GM19193 (cell line): ENCODE results near the gene FAM222A.

Source experiments
- POLR2A ChIP-seq: IDR thresholded peaks from 4 replicates; pipeline ENCODE4 v1.6.1; 2011; ENCODE audit not compliant: insufficient read depth, insufficient read length; ENCODE audit errors: extremely low read depth

FAM222A gene

DNA sequence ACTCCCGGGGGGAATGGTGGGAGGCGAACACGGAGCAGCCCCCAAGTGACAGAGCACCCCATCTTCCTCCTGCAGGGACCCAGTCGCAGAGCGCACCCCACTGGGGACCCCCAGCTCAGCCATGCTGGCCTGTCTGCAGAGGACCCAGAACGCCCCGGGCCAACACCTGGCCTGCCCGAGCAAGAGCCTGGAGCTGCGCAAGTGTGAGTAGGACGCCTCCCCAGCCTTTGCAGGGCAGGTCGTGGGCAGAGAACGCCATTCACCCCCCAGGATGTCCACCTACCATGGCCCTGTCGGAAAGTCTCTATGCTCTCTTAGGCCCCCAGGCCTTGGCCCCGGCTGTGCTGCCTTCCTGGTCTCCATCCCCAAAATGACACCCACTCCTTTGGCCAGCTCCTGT is 30.4 kb downstream of the FAM222A start:
- no peak for TF ChIP-seq POLR2A

DNA sequence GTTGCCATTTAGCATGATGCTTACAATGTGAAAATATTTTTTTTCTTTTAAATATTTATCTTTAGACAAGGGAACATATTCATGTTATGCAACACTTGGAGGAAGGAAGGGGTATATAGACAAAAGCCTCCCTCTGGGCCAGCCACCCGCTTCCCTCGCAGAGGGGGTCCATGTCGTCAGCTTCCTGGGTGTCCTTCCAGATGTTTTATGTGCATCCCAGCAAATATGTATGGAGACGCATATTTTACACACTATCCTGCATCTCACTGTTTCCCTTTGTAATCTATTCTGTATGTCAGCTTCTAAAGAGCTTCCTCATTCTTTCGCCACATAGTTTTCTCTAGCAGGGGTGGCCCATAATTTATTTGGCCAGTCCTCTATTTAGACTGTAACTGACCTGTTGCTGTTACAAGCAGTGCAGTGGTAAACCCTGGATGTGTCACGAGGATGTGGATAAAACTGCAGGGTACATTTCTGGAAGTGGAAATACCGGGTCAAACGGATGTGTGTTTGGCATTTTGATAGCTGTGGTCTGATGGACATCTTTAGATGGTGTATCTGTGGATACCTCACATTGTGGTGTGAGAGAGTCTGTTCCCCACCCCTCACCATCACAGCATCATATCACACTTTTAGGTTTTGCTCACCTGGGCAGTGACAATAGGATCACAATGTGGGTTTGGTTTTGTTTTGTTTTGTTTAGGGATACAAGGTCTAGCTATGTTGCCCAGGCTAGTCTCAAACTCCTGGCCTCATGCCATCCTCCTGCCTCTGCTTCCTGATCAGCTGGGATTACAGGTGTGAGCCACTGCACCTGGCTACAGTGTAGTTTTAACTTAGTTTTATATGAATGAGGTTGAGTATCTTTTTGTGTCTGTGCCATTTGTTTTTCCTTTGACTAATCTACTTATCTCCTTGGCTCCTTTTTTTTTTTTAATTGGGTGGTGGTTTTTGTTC is 31.6 kb downstream of the FAM222A start:
- TF ChIP-seq POLR2A: no peak

DNA sequence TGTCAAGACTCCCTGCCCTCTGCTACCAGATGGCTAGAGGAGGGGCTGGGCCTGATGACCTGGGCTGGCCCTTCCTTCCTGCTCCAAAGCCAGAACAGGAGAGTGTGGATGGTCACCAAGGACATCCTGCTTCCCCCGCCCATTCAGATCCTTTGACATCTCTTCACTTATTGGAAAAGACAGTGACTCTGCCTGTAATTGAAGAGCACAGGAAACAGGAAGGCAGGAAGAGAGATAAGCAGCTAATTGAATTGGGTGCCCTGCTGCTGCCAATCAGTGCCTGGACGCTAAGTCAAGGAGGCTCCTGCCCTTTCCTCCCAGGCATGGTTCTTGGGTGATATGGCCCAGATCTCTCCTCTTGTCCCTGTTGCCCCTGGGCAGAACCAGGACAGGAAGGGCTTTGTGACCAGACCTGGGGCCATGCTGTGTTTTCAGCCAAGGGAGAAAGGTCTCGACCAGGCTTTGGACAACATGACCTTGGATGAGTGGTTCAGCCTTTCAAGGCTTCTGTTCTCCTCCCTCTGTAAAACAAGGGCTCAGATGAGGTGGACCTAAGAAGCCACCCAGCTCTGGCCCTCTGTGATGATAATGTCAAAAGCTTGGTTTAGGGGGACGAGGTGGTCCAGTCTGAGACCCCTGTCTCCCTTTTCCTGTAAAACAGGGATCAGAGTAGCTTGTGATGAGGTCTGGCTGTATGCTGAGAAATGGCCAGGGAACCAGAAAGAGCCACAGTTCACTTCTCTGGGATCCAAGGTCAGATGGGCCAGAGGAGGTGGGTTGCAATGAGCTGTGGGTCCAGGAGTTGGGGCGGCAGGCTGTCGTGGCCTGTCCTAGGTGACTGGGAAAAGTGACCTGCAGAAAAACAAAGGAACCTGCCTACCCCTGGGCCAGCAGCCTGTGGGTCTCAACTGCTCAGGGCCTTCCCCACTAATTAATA is 38.8 kb downstream of the FAM222A start:
- TF ChIP-seq POLR2A: no peak

DNA sequence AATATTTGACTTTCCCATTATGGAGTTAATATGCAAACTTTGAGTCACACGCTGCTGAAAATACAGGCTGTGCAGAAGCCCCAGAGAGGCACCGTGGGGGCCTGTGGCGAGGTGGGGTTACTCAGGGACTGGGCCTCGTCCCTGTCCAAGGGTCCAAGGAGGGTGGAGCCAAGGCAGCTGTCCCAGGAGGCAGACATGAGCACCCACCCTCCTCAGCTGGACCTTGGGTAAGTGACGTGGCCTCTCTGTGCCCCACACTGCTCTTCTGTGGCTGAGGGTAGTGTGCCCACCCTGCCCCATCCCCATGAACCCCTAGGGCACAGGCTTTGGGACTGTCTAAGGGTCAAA is 39.4 kb downstream of the FAM222A start:
- TF ChIP-seq POLR2A: no peak

DNA sequence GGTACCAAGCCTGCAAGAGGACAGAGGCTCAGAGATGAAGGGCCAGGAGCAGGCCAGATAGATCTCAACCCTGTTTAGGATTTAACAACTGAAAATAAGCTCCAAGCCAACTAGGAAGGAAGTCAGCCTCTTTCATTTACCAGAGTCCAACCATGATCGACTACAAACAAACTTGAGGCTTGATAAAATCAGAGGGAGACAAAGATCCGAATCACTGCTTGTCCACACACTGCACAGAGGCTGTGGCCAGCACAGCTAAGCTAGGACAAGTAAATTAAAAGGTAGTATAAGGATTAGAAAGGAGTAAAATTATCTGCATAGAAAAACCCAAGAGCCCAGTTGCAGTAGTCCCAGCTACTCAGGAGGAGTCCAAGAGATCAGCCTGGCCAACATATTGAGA is 40.3 kb downstream of the FAM222A start:
- no peak for TF ChIP-seq POLR2A

DNA sequence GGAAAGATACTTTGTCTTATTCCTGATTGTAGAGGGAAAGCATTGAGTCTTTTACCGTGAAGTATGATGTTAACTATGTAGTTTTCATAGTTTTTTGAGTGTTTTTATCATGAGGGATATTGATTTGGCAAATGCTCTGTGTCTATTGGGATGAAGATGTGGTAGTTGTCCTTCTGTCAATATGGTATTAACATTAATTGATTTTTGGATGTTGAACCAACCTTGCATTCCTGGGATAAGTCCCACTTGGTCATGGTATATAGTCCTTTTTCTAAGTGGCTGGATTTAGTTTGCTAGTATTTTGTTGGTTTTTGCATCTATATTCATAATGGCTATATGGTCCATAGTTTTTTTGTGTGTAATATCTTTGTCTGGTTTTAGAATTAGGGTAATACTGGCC is 42.8 kb downstream of the FAM222A start:
- TF ChIP-seq POLR2A: no peak

DNA sequence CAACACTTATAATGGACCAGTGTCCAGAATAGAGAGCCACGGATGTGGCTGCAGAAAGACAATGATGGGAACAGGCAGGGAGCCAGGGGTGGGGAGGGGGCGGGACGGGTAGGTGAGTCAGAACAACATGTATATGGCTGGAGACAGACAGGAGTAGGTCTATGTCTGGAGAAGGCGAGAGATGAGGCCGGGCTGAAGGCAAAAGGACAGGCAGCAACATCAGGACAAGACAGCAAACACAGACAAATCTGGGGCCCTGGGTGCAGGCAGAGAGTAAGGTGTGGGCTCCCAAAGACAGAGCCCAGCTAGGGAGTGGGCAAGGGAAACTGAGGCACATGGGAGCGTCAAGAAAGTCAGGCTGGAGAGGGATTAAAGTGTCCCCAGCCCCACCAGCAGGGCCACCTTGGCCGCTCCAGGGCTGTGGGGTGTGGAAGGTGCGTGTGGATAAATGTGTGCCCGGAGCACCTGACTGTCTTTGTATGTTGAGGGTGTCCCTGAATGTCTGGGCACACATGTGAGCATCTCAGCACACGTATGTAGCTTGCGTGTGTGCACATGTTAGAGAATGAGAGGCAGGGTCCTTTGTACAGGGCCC is 44.1 kb downstream of the FAM222A start:
- no peak for TF ChIP-seq POLR2A

DNA sequence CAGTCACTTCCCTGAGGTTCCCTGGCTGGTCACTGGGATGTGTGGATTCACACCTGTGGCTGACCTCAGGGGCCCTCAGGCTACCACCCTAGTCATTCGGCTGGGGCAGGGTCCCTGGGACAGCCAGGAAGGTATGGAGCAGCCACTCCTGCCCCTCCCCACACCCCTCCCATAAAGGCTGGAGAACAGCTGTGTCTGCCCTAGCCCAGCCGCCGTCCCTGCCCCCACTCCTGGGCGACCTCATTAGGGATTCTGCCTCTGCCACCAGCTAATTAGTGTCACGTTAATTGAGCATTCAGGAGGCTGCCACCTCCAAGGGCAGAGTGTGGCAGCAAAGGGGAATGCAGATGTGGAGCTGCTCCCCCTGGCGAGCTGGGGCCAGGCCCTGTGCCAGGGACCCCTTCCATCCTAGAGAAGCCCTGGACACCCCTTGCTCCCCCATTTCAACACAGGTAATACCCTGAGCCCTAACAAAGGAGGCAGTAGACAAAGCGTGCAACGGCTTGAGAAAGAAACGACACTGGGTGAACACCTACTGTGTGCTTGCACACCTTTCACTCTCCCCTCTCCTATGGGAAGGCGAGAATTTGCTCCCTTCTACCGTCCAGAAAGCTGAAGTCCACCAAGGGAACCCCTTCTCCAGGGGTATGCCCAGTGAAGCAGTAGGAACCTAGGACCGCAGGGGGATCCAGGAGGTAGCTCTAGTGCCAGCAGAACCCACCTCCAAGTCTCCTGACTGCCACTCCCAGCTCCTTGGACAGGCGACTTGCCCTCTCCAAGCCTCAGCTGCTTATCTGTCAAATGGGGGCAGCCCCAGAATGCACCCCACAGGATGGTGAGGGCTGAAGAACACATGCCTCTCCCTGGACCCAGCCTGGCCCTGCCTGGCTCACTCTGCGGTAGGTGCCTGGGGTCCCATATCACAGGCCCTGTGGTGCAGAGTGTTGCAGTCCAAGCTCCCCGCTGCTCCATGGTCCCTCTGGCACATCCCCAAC is 45.1 kb downstream of the FAM222A start:
- TF ChIP-seq POLR2A: no peak

DNA sequence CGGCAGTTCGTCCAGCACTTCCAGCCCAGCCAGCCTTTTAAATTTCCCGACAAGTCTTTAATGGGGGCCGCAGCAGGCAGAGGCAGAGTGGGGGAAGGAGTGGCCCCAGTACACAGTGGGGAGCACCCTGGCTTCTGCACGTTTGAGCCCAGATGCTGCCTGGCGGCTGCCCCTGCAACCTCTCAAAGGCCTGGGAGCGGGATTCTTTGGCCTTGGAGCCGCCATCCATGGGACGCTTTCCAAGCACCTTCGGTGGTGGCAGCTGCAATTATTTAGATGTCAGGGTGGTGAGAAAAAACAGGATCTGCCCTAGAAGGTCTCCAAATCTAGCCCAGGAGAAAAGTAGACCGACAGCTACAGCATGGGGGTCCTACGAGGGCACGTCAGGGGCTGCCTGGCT is 46.0 kb downstream of the FAM222A start:
- TF ChIP-seq POLR2A: no peak

DNA sequence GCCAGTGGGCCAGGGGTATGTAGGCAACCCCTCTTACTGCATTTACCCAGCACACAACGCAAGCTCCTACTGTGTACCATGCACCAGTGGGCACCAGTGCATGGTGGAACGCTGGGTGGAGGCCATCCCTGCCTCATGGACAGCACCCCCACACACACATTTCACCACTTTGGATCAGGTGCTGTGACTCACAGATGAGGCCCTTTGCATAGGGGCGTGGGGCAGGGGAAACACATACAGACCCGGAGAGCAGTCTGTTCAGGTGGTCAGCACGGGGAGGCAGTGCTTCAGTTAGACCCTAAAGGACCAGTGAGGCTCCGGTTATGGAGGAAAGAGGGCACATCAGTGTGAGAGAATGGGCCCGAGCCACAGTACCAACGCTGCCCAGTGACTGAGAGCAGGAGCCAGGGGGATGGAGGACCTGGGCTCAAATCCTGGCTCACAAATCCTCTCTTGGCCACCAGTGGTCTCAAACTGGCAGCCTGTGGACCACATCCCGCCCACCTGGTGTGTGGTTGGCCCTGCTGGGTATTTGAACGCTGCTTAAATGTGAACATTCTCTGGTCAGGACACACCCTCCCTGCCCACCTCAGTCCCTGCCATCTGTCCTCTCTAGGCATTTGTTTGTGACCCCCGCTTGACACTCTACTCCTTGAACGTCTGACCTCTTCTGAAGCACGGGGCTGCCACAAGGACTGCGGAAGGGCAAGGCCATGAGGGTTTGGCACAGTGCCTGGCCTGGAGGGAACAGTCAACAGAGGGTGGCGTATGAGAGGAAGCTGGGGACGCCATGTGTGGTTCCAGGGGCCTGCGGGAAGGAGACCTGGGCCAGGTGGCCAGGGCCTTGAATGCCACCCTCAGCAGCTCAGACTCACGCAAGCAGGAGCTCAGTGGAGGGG is 46.7 kb downstream of the FAM222A start:
- TF ChIP-seq POLR2A: no peak

DNA sequence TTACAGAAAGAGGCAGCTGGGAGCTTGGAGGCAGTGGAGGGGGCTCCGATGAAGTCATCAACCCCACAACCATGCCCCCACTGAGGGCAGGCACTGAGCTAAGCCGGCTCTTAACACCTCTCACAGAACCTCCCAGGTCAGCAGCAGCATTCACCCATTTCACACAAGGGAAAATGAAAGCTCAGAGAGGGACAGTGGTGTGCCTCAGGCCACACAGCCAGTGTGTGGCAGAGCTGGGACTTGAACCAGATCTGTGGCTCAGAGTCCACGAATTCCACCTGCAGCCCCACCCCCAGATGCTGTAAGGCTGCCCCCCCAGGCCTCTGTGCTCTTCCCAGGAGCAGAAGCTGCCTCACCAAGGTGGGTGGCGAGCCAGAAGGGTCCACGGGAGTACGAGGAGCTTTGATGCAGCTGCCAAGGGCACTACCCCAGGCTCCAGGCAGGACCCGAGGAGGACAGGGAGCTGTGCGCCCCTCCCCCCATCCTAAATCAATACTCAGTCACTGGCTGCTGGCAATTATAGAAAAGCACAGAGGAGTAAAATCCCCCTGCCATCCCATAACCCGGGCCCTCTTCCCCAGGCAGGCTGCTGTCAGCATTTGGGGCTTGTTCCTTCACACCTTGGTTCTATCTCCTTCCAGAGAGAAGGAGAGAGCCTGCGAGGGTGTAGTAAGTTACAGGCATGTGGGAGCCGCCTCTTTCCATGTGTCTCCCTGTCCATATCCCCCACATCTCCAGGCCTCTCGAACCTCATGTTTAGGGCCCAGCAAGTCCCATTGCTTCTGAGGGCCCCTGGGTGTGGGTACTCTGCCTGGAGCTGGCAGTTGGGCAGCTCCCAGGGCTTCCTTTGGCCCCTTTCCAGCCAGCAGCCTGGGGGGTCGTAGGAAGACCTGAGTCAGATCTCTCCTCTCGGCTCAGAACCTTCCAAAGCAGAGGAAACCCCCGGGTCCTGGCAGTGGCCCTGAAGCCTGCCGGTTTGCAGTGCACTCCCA is 47.6 kb downstream of the FAM222A start:
- no peak for TF ChIP-seq POLR2A
